GM10248 (cell line): ENCODE data around the gene TNFRSF13B.
"Not testable (repeated sequence)": the region's sequence is repeated elsewhere in the genome, so short reads cannot be mapped to it uniquely, and the experiment has no call there.

ENCODE experiments used
- CTCF ChIA-PET: fragments of 300-600 bp; sonication (Branson Sonifier 250); formaldehyde crosslinking; extraction: SDS; loops from one replicate; lab custom pipeline; 2021; ENCODE audit warnings: antibody characterized with exemption; lab: Yijun Ruan, JAX
- POLR2A ChIA-PET: fragments of 350-650 bp; sonication (Branson Sonifier 250); formaldehyde crosslinking; extraction: SDS; loops from one replicate; lab custom pipeline; 2020; ENCODE audit warnings: antibody characterized with exemption; lab: Yijun Ruan, JAX
- DNase-seq: peaks from one replicate; pipeline ENCODE4 v3.0.0; 2012; ENCODE audit errors: extremely low spot score
- CTCF ChIP-seq: IDR thresholded peaks from 2 replicates; pipeline ENCODE4 v1.5.1; 2012; ENCODE audit warnings: mild to moderate bottlenecking, low read depth; ENCODE audit errors: extremely low read depth, missing control alignments, control extremely low read depth

The TNFRSF13B gene

GRCh38 chr17:16987066-16987829, 15.3 kb upstream of the TNFRSF13B start:
- ChIA-PET POLR2A (interaction anchor here (0.6 to 5.4 kb wide), 6 partner anchors 10 to 190 kb away, joined by 3 to 65 read pairs (median 4); no protein-coding TSS in a partner anchor), CTCF (interaction anchor here (1.0 to 10.6 kb wide), 7 partner anchors 8 to 72 kb away, joined by 3 to 163 read pairs (median 3); no protein-coding TSS in a partner anchor)
- TF ChIP-seq CTCF: no peak
- DNase-seq: no peak

- DNase-seq: no peak
- POLR2A ChIA-PET: interaction anchor here (0.6 to 5.4 kb wide), 2 partner anchors 9 to 191 kb away, joined by 3 to 65 read pairs; no protein-coding TSS in a partner anchor
- CTCF ChIA-PET: interaction anchor here (1.0 to 10.6 kb wide), 3 partner anchors 8 to 17 kb away, joined by 3 to 163 read pairs (median 7); no protein-coding TSS in a partner anchor
- TF ChIP-seq CTCF: no peak
These were observed 14.5 kb upstream of the TNFRSF13B start for GRCh38 chr17:16986391-16986790.

DNA sequence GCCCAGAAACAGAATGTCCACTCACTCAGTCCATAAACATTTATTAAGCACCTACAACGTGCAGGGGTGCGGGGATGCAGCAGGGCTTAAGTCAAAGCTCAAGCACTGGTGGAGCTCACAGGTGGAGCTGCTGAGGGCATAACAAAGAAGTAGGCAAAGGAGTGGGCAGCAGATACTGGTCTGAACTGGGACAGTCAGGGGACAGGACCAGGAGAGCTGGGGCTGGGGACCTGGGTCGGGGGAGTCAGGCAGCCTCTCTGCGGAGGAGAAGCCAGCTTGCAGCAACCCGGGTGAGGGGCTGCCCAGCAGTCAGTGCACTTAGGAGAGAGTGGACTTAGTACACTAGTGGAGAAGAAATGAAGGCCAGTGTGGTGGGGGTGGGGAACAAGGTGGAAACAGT, 10.0 kb upstream of the TNFRSF13B start:
- CTCF ChIA-PET: interaction anchor here (1.7 to 11.4 kb wide), 2 partner anchors 9 to 13 kb away, joined by 4 to 163 read pairs; no protein-coding TSS in a partner anchor
- DNase-seq: no peak
- no peak for TF ChIP-seq CTCF
- POLR2A ChIA-PET: interaction anchor here (1.0 kb wide), 2 partner anchors 8 to 18 kb away, joined by 3 read pairs; no protein-coding TSS in a partner anchor

- peak; percentile 72 for DNase-seq
- TF ChIP-seq CTCF: no peak
- ChIA-PET POLR2A (interaction anchor here (1.0 to 8.1 kb wide), 3 partner anchors 7 to 17 kb away, joined by 3 to 65 read pairs (median 6); no protein-coding TSS in a partner anchor), CTCF (interaction anchor here (1.7 to 11.4 kb wide), 2 partner anchors 9 to 12 kb away, joined by 4 to 163 read pairs; no protein-coding TSS in a partner anchor)
These were observed 9.2 kb upstream of the TNFRSF13B start for GRCh38 chr17:16980813-16981731.

- POLR2A ChIA-PET: interaction anchor here (1.3 to 8.1 kb wide), 2 partner anchors 8 to 10 kb away, joined by 6 to 65 read pairs; no protein-coding TSS in a partner anchor
- no peak for TF ChIP-seq CTCF
- DNase-seq: no peak
- CTCF ChIA-PET: interaction anchor here (11.4 kb wide), 1 partner anchor 10 kb away, joined by 163 read pairs; no protein-coding TSS in a partner anchor
These were observed 8.1 kb upstream of the TNFRSF13B start for GRCh38 chr17:16980061-16980460.

- CTCF ChIA-PET: interaction anchor here (1.3 to 11.4 kb wide), 2 partner anchors 11 to 14 kb away, joined by 4 to 163 read pairs; no protein-coding TSS in a partner anchor
- POLR2A ChIA-PET: interaction anchor here (0.9 to 8.1 kb wide), 3 partner anchors 9 to 11 kb away, joined by 3 to 65 read pairs (median 6); no protein-coding TSS in a partner anchor
- DNase-seq: not testable (repeated sequence)
These were observed 7.4 kb upstream of the TNFRSF13B start for GRCh38 chr17:16979237-16979823.
